A673 (cell line): ENCODE data around the gene C9. TPM values are rescaled to one million over a fixed set of nuclear protein-coding genes. Genes with fewer than 3 reads are reported as not detected.

ENCODE experiments used
- BruUV-seq: library from RNA; stranded (reverse); fragments of 400-500 nt; replicated peaks from 2 replicates; lab custom pipeline; 2021; lab: Mats Ljungman, UMichigan
- CTCF ChIA-PET: fragments of 300-600 bp; sonication (Branson Sonifier 250); formaldehyde crosslinking; loops from one replicate; lab custom pipeline; 2022; ENCODE audit warnings: antibody characterized with exemption; lab: Charles Lee
- POLR2A ChIA-PET: fragments of 300-600 bp; sonication (Branson Sonifier 250); formaldehyde crosslinking; loops from one replicate; lab custom pipeline; 2022; ENCODE audit warnings: antibody characterized with exemption; ENCODE audit not compliant: low non-redundant PET; lab: Charles Lee
- DNase-seq: peaks from one replicate; pipeline ENCODE4 v3.0.0-alpha.2; 2015; ENCODE audit warnings: low spot score
- H3K27ac ChIP-seq: fragments of 200-600 bp; sonication (generic); 2 replicates; pipeline ENCODE4 v1.5.1; 2016; ENCODE audit warnings: mixed run types, low read depth, mild to moderate bottlenecking, mixed read lengths, antibody characterized with exemption, low read length; ENCODE audit not compliant: poor library complexity, severe bottlenecking
- H3K27me3 ChIP-seq: fragments of 200-600 bp; sonication (generic); replicated peaks from 2 replicates; pipeline ENCODE4 v1.6.1; 2017; ENCODE audit warnings: mixed run types, low read depth, mild to moderate bottlenecking, mixed read lengths, antibody characterized with exemption, low read length; ENCODE audit not compliant: insufficient read depth, poor library complexity
- H3K36me3 ChIP-seq: fragments of 200-600 bp; sonication (generic); 2 replicates; pipeline ENCODE4 v1.6.1; 2016; ENCODE audit warnings: mixed run types, mild to moderate bottlenecking, mixed read lengths, antibody characterized with exemption, low read length; ENCODE audit not compliant: insufficient read depth, poor library complexity, severe bottlenecking
- H3K4me1 ChIP-seq: fragments of 200-600 bp; sonication (generic); 2 replicates; pipeline ENCODE4 v1.6.1; 2017; ENCODE audit warnings: mixed run types, mild to moderate bottlenecking, mixed read lengths, antibody characterized with exemption, low read length; ENCODE audit not compliant: insufficient read depth, poor library complexity, severe bottlenecking
- H3K4me3 ChIP-seq: fragments of 200-600 bp; sonication (generic); 2 replicates; pipeline ENCODE4 v1.5.1; 2016; ENCODE audit warnings: low read depth, mixed run types, mild to moderate bottlenecking, mixed read lengths, low read length; ENCODE audit not compliant: poor library complexity, severe bottlenecking
- H3K9me3 ChIP-seq: fragments of 200-600 bp; sonication (generic); 2 replicates; pipeline ENCODE4 v1.6.1; 2016; ENCODE audit warnings: mixed run types, low read depth, mild to moderate bottlenecking, mixed read lengths, antibody characterized with exemption, low read length; ENCODE audit not compliant: poor library complexity, severe bottlenecking
- EZH2 ChIP-seq: fragments of 200-600 bp; sonication (generic); IDR thresholded peaks from 2 replicates; pipeline ENCODE4 v1.6.1; 2017; ENCODE audit warnings: borderline replicate concordance, low read depth, mild to moderate bottlenecking, mixed read lengths, antibody characterized with exemption, low read length; ENCODE audit not compliant: poor library complexity, severe bottlenecking
- intact Hi-C: fragments of 100-400 bp; cut with micrococcal nuclease; formaldehyde crosslinking; loops from one replicate; pipeline ENCODE4 v1.10.0; 2022; ENCODE audit not compliant: unreplicated experiment
- total RNA-seq: library from RNA; stranded (reverse); gene quantifications from 2 replicates; pipeline ENCODE4 v1.2.3, GENCODE V29; 2021
- TF ChIP-seq, protein P1 (sequence below): fragments of 300-800, 200-600 bp; sonication (generic); conservative IDR thresholded peaks from 2 replicates; pipeline ENCODE4 v1.5.1; 2017; ENCODE audit warnings: low read depth, mild to moderate bottlenecking, antibody characterized with exemption, low read length, moderate library complexity, mixed read lengths

The C9 gene
- total RNA-seq, 1 experiment from 2014 or later, result not detected

DNA sequence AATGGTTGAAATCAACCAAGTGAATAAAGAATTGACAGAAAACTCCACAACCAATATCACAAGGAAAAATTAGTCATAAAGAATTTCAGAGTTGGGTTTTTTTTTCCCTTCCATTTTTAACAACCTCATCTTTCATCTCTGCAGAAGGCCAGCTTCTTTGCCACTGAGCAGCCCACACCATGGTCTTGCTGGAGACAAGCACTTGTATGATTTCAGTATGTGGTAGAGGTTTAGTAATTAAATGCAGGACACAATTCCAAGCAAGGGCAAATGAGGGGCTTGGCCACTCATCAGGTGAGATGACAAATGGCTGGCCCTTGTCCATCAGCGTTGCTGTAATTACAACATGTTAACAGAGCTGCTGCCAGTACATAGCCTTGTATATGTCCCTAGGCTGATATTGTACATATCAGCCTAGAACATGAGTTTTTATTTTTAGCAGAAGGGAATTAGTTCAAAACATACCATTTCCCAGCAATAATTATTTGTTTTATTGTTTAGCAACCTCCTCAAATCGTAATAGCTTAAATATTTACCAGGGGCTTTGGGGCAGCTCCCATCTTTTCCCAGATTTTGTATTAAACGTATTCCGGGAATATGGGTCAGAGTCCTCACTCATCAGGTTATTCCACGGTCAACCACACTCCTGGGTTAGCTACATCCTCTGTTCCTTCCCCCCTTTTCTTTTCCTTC lies 5.0 kb upstream of the C9 start:
- TF ChIP-seq, protein P1, sequence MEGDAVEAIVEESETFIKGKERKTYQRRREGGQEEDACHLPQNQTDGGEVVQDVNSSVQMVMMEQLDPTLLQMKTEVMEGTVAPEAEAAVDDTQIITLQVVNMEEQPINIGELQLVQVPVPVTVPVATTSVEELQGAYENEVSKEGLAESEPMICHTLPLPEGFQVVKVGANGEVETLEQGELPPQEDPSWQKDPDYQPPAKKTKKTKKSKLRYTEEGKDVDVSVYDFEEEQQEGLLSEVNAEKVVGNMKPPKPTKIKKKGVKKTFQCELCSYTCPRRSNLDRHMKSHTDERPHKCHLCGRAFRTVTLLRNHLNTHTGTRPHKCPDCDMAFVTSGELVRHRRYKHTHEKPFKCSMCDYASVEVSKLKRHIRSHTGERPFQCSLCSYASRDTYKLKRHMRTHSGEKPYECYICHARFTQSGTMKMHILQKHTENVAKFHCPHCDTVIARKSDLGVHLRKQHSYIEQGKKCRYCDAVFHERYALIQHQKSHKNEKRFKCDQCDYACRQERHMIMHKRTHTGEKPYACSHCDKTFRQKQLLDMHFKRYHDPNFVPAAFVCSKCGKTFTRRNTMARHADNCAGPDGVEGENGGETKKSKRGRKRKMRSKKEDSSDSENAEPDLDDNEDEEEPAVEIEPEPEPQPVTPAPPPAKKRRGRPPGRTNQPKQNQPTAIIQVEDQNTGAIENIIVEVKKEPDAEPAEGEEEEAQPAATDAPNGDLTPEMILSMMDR, result no peak
- no peak for TF ChIP-seq EZH2
- ChIA-PET POLR2A (no interaction called here), CTCF (no interaction called here)
- no peaks in the 10 kb centered on the region for H3K9me3 ChIP-seq
- BruUV-seq, result no TSS peak
- H3K4me3 ChIP-seq, result no peak overlapping the region
- intact Hi-C loops, result no loop called here
- no peaks in the 10 kb centered on the region for H3K36me3 ChIP-seq
- no peak for DNase-seq
- H3K4me1 ChIP-seq, result no peaks in the 10 kb centered on the region
- no peaks in the 10 kb centered on the region for H3K27me3 ChIP-seq
- no peak overlapping the region for H3K27ac ChIP-seq

DNA sequence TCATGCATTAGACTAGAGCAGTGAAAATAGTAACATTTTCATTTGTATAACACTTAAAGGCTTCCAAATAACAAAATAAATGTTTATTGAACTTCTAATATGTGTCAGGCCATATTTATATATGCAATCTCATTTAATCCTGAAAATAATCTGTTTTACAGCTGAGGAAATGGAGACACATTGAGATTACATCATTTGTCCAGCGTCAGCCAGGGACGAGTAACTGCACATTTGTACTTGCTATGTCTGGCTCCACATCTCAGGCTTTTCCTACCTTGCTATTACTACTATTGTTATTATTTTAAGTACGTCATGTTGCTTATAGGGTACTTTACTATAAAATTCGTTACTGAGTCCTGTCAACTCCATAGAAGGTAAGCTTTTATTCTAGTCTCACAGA lies 3.8 kb upstream of the C9 start:
- Histone ChIP-seq H3K36me3 (no peaks in the 10 kb centered on the region), H3K9me3 (no peaks in the 10 kb centered on the region), H3K4me3 (no peak overlapping the region), H3K4me1 (no peaks in the 10 kb centered on the region), H3K27me3 (no peaks in the 10 kb centered on the region), H3K27ac (no peak overlapping the region)
- intact Hi-C loops, result no loop called here
- BruUV-seq, result no TSS peak
- ChIA-PET CTCF (interaction anchor here (1.5 kb wide), 1 partner anchor 8 kb away, joined by 3 read pairs; no protein-coding TSS in a partner anchor), POLR2A (no interaction called here)
- no peak for TF ChIP-seq EZH2
- TF ChIP-seq, protein P1, result no peak
- no peak for DNase-seq

DNA sequence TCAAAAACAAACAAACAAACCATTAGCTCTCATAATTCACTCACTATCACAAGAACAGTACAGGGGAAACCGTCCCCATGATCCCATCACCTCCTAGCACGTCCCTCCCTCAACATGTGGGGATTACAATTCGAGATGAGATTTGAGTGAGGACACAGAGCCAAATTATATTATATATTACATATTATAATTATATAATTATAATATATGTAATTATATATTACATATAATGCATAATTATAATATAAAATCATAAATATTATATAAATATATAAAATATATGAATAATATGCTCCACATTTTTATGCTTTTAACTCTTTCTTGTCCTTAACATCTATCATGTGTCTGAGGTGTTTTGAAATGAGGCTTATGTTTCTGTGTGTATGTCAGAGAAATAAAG lies 3.4 kb upstream of the C9 start:
- no TSS peak for BruUV-seq
- CTCF ChIA-PET, result interaction anchor here (1.5 kb wide), 1 partner anchor 8 kb away, joined by 3 read pairs; no protein-coding TSS in a partner anchor
- no peak for TF ChIP-seq EZH2
- TF ChIP-seq, protein P1, result no peak

More for the DNA sequence above, 3.4 kb upstream of the C9 start:
- no peaks in the 10 kb centered on the region for H3K27me3 ChIP-seq
- no peaks in the 10 kb centered on the region for H3K4me1 ChIP-seq
- no peak for DNase-seq
- intact Hi-C loops, result no loop called here
- no peaks in the 10 kb centered on the region for H3K9me3 ChIP-seq
- POLR2A ChIA-PET, result no interaction called here
- H3K27ac ChIP-seq, result no peak overlapping the region
- H3K36me3 ChIP-seq, result no peaks in the 10 kb centered on the region
- no peak overlapping the region for H3K4me3 ChIP-seq
